CD4-positive, alpha-beta T cell treated with Interleukin-2 at 100 ng/mL for 4 hours (primary cell): Measurements from ENCODE around the gene DSCAM.
"Not testable (repeated sequence)": the region's sequence is repeated elsewhere in the genome, so short reads cannot be mapped to it uniquely, and the experiment has no call there.

Experiments used
- DNase-seq: peaks from one replicate; pipeline ENCODE4 v3.0.0-alpha.2; 2020; ENCODE audit warnings: low spot score

DSCAM gene

GRCh38 chr21:40381111-40381510, 465.8 kb downstream of the DSCAM start:
- DNase-seq, result no peak

DNA sequence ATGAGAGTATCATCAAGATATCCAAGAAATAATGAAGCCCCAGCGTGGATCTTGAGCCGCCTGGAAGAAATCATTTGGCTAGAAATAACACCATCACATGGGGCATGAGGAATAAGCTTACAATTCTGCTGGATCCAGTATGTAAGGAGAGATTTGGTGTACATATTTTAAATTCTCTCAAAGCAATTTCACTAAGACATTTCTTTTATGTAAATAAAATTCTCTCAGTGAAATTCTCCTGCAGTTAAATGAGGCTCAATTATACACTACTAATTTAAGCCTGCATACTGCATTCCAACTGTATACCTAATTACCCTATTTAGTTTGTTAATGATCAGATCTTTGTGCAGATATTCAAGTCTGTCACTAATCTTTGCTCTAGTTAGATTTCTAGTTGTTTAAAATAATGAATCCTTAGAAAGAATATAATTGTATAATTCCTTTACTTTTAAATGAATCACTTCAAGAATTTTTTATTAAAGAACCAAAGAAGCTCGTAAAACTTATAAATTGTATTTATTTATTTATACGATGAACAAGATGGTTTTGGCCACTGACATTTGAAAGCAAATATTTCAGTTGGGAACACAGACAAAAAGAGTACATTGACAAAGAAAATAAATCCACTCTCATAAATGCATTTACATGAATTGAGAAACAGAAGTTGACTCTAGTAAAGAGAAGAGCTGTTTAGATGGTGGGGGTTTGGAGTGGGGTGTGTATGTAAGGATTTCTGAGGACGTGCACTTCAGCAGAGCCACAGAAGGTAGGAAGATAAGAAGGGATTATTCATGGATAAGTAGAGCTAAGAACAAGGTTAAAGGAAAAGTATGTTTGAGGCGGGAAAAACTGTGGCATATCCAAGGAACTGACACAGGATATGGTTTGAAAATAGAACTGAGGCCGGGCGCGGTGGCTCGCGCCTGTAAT, 466.8 kb downstream of the DSCAM start:
- DNase-seq, result no peak

DNA sequence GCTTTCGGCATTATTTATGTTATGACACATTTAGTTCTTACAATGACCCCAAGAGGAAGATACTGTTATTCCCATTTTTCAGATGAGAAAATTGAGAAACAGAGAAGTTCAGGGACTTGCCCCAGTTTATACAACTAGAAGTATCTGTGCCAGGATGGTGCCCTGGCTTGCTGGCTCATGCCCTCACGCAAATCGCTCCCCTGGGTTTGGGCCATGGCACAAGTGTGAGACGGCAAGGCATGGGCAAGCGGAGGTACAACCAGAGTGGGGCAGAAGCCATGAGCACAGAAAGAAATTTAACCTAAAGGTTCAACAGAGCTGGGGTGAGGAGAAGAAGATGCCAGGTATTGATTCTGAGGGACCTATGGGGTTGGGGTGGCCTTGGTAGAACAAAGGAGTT, 469.8 kb downstream of the DSCAM start:
- no peak for DNase-seq

DNA sequence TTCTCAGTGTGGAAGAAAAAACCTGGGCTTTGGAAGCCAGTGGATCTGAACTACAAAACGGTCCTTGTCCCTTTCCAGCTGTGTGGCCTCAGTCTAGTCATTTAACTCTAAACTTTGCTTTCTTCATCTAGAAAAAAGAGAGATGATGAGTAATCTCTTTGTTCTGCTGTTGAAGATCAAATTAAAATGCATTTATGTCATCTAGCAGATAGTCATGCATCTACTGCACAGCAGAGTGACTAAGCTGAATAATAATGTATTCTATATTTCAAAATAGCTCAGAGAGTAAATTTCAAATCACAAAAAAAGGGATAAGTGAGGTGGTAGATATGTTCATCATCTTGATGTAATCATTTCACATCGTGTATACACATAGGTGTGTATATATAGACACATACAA, 473.2 kb downstream of the DSCAM start:
- no peak for DNase-seq

- DNase-seq, result no peak
Observed at GRCh38 chr21:40372506-40372905, 474.5 kb downstream of the DSCAM start.

GRCh38 chr21:40371329-40371728, 475.6 kb downstream of the DSCAM start:
- DNase-seq, result no peak

- DNase-seq, result no peak
Observed at GRCh38 chr21:40356644-40357043, 490.3 kb downstream of the DSCAM start.

- DNase-seq, result no peak
Observed at GRCh38 chr21:40355076-40355475, 491.9 kb downstream of the DSCAM start.

DNA sequence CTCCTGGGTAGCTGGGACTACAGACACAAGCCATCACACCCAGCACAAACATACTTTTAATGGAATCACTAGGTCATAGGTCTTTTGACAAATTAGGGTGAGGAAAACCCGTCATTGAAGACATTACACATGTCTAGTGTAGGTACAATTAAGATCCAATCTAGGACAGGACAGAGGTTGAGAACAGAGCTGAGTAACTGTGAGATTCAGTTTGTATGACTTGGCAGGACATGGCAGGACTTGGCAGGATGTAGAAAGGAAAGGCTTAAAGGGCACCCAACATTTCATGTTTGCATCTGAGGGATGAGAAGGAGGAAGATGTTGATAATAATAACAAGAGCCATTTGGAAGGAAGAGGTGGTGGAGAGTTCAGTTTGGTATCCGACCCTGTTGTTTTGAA, 496.0 kb downstream of the DSCAM start:
- DNase-seq, result no peak

DNA sequence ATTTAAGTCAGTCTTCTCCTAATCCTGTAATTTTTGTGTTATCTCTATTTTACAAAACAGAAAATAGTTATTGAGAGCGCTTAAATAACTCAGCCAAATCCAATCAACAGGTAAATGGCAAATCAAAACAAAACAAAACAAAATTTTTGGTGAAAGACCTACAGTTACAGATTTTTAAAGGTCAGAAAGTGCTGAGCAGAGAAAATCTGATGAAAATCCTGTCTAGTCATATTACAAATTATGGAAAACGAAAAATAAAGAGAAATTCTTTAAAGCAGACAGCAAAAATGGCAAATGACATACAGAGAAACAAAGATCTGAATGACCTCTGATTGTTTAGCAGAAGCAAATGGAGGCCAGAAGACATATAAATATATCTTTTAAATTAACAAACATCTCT, 497.4 kb downstream of the DSCAM start:
- DNase-seq, result no peak

- DNase-seq, result no peak
Observed at GRCh38 chr21:40345711-40346321, 501.1 kb downstream of the DSCAM start.

- no peak for DNase-seq
Observed at GRCh38 chr21:40340357-40340756, 506.6 kb downstream of the DSCAM start.

DNA sequence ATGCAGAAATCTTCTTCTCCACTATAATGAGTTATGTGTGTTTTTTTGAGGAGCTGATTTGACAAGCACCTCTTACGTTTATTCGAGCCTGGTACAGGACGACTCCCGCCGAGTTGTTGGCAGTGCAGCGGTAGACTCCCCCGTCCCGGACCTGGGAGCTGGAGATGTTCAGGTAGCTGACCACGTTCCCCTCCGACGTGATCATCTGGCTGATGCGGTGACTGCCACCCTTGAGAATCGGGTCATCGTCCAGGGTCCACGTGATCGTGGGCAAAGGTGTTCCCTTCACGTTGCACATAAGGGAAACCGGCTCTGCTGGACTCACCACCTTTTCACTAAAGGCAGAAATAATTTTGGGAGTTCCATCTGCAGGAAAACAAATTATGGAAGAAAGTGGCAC, 507.9 kb downstream of the DSCAM start:
- no peak for DNase-seq

GRCh38 chr21:40337981-40338380, 509.0 kb downstream of the DSCAM start:
- DNase-seq, result no peak

- DNase-seq, result no peak
Observed at GRCh38 chr21:40335704-40336103, 511.3 kb downstream of the DSCAM start.

GRCh38 chr21:40334159-40334558, 512.8 kb downstream of the DSCAM start:
- DNase-seq, result no peak

- DNase-seq, result no peak
Observed at GRCh38 chr21:40333731-40334130, 513.2 kb downstream of the DSCAM start.

DNA sequence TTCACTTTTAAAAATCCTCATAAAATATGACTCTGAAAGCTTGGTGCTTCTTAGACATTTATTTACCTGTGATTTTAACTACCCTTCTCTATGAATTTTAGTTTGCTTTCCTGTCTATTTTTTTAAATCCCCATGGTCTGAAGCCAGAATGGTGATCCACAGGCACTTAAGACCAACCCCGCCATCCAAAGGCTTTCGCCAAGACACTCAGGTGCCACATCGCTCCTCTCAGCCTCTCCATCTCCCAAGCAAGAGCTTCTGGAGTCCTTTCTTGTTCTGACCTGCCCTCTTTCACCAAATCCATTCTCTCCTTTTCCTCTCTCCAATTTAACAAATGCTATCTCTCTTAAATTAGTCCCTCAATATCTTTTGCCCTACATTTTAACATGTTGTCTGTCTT, 515.2 kb downstream of the DSCAM start:
- DNase-seq, result no peak

DNA sequence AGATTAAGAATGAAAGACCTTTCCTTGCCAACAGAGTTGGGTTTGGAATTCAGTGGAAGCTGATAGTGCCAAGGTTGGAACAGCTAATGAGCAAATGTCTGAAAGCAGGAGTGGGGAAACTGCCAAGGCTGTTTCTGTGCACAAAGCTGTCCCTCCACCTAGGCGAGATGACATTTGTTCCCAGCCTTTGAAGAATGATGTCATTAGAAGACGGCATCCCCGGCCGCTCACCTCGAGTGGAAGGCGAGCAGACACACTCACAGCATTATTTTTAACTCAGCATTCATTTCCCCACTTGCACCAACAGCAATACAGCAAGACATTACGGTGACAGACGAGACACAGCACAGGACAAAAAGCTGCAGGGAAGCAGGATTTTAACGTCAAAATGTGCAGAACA, 515.8 kb downstream of the DSCAM start:
- DNase-seq, result no peak

DNA sequence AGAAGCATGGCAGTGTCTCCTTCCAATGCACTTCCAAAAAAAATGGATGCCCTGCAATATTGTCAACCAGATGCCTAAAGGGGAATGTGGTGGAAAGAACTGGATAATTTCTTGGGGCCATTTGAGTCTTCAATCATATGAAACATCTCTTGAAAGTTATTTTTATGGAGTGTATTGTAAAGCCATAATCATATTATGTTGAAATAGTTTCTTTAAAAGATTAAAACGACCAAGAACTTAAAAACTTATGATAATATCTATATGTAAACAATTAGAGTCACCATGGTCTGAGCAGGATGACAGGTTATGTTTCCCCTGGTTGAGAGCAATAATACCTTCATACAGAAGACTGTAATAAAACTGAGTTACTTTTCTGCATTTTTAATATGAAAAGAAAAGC, 522.6 kb downstream of the DSCAM start:
- no peak for DNase-seq

DNA sequence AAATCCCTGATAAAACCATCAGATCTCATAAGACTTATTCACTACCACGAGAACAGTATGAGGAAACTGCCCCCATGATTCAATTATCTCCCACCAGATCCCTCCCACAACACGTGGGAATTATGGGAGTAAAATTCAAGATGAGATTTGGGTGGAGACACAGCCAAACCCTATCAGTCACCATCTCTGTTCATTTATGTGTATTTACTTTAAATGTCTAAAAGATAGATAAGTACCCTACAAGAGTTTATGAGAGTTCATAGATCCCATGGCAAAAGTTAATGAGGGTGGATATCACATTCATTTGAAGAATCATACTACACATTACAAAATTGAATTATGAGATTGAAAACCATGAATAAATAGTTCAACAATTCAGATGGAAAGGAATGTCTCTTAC, 526.2 kb downstream of the DSCAM start:
- not testable (repeated sequence) for DNase-seq

GRCh38 chr21:40318371-40318770, 528.6 kb downstream of the DSCAM start:
- DNase-seq, result no peak

GRCh38 chr21:40316104-40316503, 530.9 kb downstream of the DSCAM start:
- no peak for DNase-seq

DNA sequence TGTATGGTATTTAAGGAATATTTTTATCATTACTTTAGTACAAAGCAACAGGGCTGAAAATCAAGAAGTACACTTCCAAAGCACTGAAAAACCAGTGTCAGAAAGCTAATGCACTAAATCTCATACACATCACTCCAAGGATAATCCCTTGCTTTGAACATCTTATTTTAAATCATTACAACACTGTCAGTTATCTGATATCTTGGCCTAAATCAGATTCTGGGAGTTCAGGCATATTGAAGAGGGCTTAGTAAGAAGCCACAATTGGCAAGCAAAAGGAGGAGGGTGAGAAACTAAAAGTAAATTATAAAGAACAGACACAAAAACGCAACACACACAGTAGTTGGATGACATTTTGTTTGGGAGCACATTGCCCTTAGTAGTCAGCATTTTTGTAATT, 531.3 kb downstream of the DSCAM start:
- no peak for DNase-seq
